Mammary epithelial cell (primary cell): ENCODE data around the gene DEF6.

ENCODE experiments used
- EZH2 ChIP-seq: IDR thresholded peaks from 2 replicates; pipeline ENCODE4 v1.6.1; 2012; ENCODE audit warnings: low read length, inconsistent platforms, borderline replicate concordance
- TF ChIP-seq, protein P1 (sequence below), 2 donors: IDR thresholded peaks in 1 of 2; conservative IDR thresholded peaks in 1 of 2; 2 replicates each; pipeline ENCODE4 v1.5.1; 2011 to 2012; ENCODE audit warnings: inconsistent platforms in 2 of 2, low read length in 2 of 2, mild to moderate bottlenecking in 2 of 2, control low read depth in 1 of 2, low read depth in 1 of 2; ENCODE audit not compliant: insufficient read depth in 1 of 2; ENCODE audit errors: extremely low read depth in 1 of 2

DNA sequence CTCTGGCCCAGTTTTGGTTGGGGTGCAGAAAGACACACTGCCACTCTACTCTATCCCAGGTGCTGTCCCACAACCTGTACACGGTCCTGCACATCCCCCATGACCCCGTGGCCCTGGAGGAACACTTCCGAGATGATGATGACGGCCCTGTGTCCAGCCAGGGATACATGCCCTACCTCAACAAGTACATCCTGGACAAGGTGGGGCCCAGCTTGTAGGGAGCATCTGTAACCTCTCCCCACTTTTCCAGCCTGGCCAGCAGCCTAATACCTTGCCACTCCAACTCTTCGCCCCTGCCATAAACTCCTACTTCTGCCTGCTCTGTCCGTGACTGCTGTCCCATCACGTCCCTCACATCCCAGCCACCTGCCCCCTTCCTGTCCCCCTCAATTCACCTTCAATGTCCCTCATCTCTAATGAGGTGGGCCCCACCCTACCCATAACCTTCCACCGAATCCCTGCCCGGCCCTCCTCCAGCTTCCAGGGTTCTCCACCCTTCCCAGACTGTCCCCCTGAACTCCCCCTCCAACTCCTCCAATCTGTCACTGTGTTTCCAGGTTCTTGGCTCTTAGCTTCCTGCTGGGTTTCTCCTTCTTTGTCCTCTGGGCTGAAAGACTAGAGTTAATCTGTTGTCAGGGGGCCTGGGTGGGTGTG lies 12.1 kb downstream of the DEF6 start:
- TF ChIP-seq, protein P1, sequence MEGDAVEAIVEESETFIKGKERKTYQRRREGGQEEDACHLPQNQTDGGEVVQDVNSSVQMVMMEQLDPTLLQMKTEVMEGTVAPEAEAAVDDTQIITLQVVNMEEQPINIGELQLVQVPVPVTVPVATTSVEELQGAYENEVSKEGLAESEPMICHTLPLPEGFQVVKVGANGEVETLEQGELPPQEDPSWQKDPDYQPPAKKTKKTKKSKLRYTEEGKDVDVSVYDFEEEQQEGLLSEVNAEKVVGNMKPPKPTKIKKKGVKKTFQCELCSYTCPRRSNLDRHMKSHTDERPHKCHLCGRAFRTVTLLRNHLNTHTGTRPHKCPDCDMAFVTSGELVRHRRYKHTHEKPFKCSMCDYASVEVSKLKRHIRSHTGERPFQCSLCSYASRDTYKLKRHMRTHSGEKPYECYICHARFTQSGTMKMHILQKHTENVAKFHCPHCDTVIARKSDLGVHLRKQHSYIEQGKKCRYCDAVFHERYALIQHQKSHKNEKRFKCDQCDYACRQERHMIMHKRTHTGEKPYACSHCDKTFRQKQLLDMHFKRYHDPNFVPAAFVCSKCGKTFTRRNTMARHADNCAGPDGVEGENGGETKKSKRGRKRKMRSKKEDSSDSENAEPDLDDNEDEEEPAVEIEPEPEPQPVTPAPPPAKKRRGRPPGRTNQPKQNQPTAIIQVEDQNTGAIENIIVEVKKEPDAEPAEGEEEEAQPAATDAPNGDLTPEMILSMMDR (conservative IDR thresholded peaks at IDR 0.05 in 1 of 2, IDR thresholded peaks at IDR 0.05 in 1 of 2; ENCODE audit: extremely low read depth in 1 of 2, insufficient read depth in 1 of 2, low read depth in 1 of 2, low read length in 2 of 2), result no peak
- TF ChIP-seq EZH2, result no peak
